WTC11 (cell line): ENCODE results near the gene CAMK1G. TPM values are rescaled to one million over a fixed set of nuclear protein-coding genes. Genes with fewer than 3 reads are reported as not detected.

Source experiments
- ATAC-seq: fragments of 200-7000 bp; cut with Tn5 transposase; 2 replicates; pipeline ENCODE4 v1.10.0; 2021; ENCODE audit warnings: mild to moderate bottlenecking, moderate library complexity
- CTCF ChIA-PET: fragments of 300-600 bp; sonication (Branson Sonifier 250); formaldehyde crosslinking; loops from one replicate; lab custom pipeline; 2021; ENCODE audit warnings: antibody characterized with exemption; lab: Charles Lee
- POLR2A ChIA-PET: fragments of 350-600 bp; sonication (Branson Sonifier 250); formaldehyde crosslinking; loops from one replicate; lab custom pipeline; 2021; ENCODE audit warnings: antibody characterized with exemption; lab: Charles Lee
- DNase-seq: peaks from one replicate; pipeline ENCODE4 v3.0.0; 2021; ENCODE audit warnings: low spot score
- H3K27ac Mint-ChIP-seq: 2 replicates; pipeline ENCODE4 v1.8.0; 2021; ENCODE audit warnings: mixed read lengths
- H3K27me3 Mint-ChIP-seq: 2 replicates; pipeline ENCODE4 v1.8.0; 2021; ENCODE audit warnings: low read depth, mild to moderate bottlenecking, moderate library complexity, mixed read lengths
- H3K36me3 Mint-ChIP-seq: 2 replicates; pipeline ENCODE4 v1.8.0; 2021; ENCODE audit warnings: mixed read lengths
- H3K4me1 Mint-ChIP-seq: 2 replicates; pipeline ENCODE4 v1.8.0; 2022; ENCODE audit warnings: mixed read lengths
- H3K4me3 Mint-ChIP-seq: 2 replicates; pipeline ENCODE4 v1.8.0; 2021; ENCODE audit warnings: mild to moderate bottlenecking, moderate library complexity, mixed read lengths
- H3K9me3 Mint-ChIP-seq: 2 replicates; pipeline ENCODE4 v1.8.0; 2021; ENCODE audit warnings: mixed read lengths
- AFF4 ChIP-seq: sonication (generic); formaldehyde crosslinking; IDR thresholded peaks from 2 replicates; pipeline ENCODE4 v1.8.1; 2023; ENCODE audit warnings: mild to moderate bottlenecking, missing genetic modification reagents, borderline replicate concordance
- ATF6 ChIP-seq: sonication (generic); formaldehyde crosslinking; IDR thresholded peaks from 2 replicates; pipeline ENCODE4 v1.8.1; 2023; ENCODE audit warnings: mild to moderate bottlenecking, missing genetic modification reagents
- EMX1 ChIP-seq: fragments of 250-450 bp; sonication (Bioruptor Pico); IDR thresholded peaks from 2 replicates; pipeline ENCODE4 v1.8.0; 2021; ENCODE audit warnings: mild to moderate bottlenecking
- FOXP4 ChIP-seq: sonication (generic); formaldehyde crosslinking; IDR thresholded peaks from 2 replicates; pipeline ENCODE4 v1.8.0; 2022; ENCODE audit warnings: mild to moderate bottlenecking, missing genetic modification reagents
- JAZF1 ChIP-seq: fragments of 250-450 bp; sonication (Bioruptor Pico); IDR thresholded peaks from 2 replicates; pipeline ENCODE4 v1.9.0; 2021; ENCODE audit warnings: moderate library complexity, mild to moderate bottlenecking, inconsistent platforms
- KAT7 ChIP-seq: sonication (generic); formaldehyde crosslinking; IDR thresholded peaks from 2 replicates; pipeline ENCODE4 v1.8.1; 2023; ENCODE audit warnings: missing genetic modification reagents, mild to moderate bottlenecking, borderline replicate concordance
- MXD4 ChIP-seq: fragments of 250-450 bp; sonication (Bioruptor Pico); IDR thresholded peaks from 2 replicates; pipeline ENCODE4 v1.8.0; 2021; ENCODE audit warnings: mild to moderate bottlenecking, moderate library complexity, borderline replicate concordance
- NFATC4 ChIP-seq: fragments of 250-450 bp; sonication (Bioruptor Pico); IDR thresholded peaks from 2 replicates; pipeline ENCODE4 v1.9.0; 2021; ENCODE audit warnings: mild to moderate bottlenecking
- NR1H2 ChIP-seq: sonication (generic); formaldehyde crosslinking; IDR thresholded peaks from 2 replicates; pipeline ENCODE4 v1.9.0; 2021; ENCODE audit warnings: mild to moderate bottlenecking, moderate library complexity, missing genetic modification reagents
- SOX15 ChIP-seq: fragments of 250-450 bp; sonication (Bioruptor Pico); IDR thresholded peaks from 2 replicates; pipeline ENCODE4 v1.9.0; 2021; ENCODE audit warnings: mild to moderate bottlenecking
- STAT6 ChIP-seq: sonication (generic); formaldehyde crosslinking; conservative IDR thresholded peaks from 2 replicates; pipeline ENCODE4 v1.8.1; 2023; ENCODE audit warnings: mild to moderate bottlenecking, low read depth, missing genetic modification reagents, moderate library complexity
- TEAD1 ChIP-seq: sonication (generic); formaldehyde crosslinking; IDR thresholded peaks from 2 replicates; pipeline ENCODE4 v1.8.0; 2022; ENCODE audit warnings: mild to moderate bottlenecking, missing genetic modification reagents
- TP53 ChIP-seq: sonication (generic); formaldehyde crosslinking; IDR thresholded peaks from 2 replicates; pipeline ENCODE4 v1.8.1; 2023; ENCODE audit warnings: mild to moderate bottlenecking, missing genetic modification reagents
- USF1 ChIP-seq: sonication (generic); formaldehyde crosslinking; IDR thresholded peaks from 2 replicates; pipeline ENCODE4 v1.8.0; 2022; ENCODE audit warnings: mild to moderate bottlenecking, missing genetic modification reagents
- ZMAT4 ChIP-seq: fragments of 250-450 bp; sonication (Bioruptor Pico); IDR thresholded peaks from 2 replicates; pipeline ENCODE4 v1.9.0; 2021; ENCODE audit warnings: mild to moderate bottlenecking
- ZNF121 ChIP-seq: sonication (generic); formaldehyde crosslinking; IDR thresholded peaks from 2 replicates; pipeline ENCODE4 v1.8.0; 2023; ENCODE audit warnings: missing genetic modification reagents
- ZNF219 ChIP-seq: sonication (generic); formaldehyde crosslinking; IDR thresholded peaks from 2 replicates; pipeline ENCODE4 v1.8.0; 2023; ENCODE audit warnings: missing genetic modification reagents, mild to moderate bottlenecking, borderline replicate concordance
- ZNF232 ChIP-seq: sonication (generic); formaldehyde crosslinking; IDR thresholded peaks from 2 replicates; pipeline ENCODE4 v1.8.0; 2022; ENCODE audit warnings: mild to moderate bottlenecking, missing genetic modification reagents
- ZSCAN18 ChIP-seq: fragments of 250-450 bp; sonication (Bioruptor Pico); IDR thresholded peaks from 2 replicates; pipeline ENCODE4 v2.1.2; 2022; ENCODE audit warnings: mild to moderate bottlenecking, moderate library complexity
- total RNA-seq: library from RNA; stranded (reverse); gene quantifications from 3 replicates; pipeline ENCODE4 v1.2.3, GENCODE V29; 2021

CAMK1G gene
- total RNA-seq, 1 experiment from 2014 or later = 0.28 TPM

- TF ChIP-seq STAT6 (no peak), NFATC4 (CRISPR knock-in tag) (no peak), MXD4 (CRISPR knock-in tag) (no peak), EMX1 (CRISPR knock-in tag) (no peak), TEAD1 (CRISPR knock-in tag) (no peak), TP53 (no peak)
Measured at GRCh38 chr1:209536843-209537242, 46.7 kb upstream of the CAMK1G start (continued).

- Mint-ChIP-seq H3K4me1 (peaks cover 25% of the 10 kb centered on the region), H3K27me3 (peaks cover 17% of the 10 kb centered on the region), H3K4me3 (no peak overlapping the region), H3K27ac (no peak overlapping the region), H3K36me3 (no peaks in the 10 kb centered on the region), H3K9me3 (peaks cover 9% of the 10 kb centered on the region)
- POLR2A ChIA-PET = no interaction called here
- DNase-seq = no peak
- TF ChIP-seq USF1 (CRISPR knock-in tag) (no peak), SOX15 (CRISPR knock-in tag) (no peak), ZSCAN18 (CRISPR knock-in tag) (no peak), ATF6 (CRISPR knock-in tag) (no peak), TP53 (no peak), EMX1 (CRISPR knock-in tag) (no peak), AFF4 (CRISPR knock-in tag) (no peak), FOXP4 (CRISPR knock-in tag) (no peak), ZNF232 (CRISPR knock-in tag) (no peak), ZNF121 (CRISPR knock-in tag) (no peak), NR1H2 (CRISPR knock-in tag) (no peak), KAT7 (no peak), ZNF219 (CRISPR knock-in tag) (no peak), ZMAT4 (CRISPR knock-in tag) (no peak), JAZF1 (CRISPR knock-in tag) (no peak)
- CTCF ChIA-PET = interaction anchor here (1.1 to 6.0 kb wide), 6 partner anchors 9 to 104 kb away, joined by 3 to 32 read pairs (median 3); no protein-coding TSS in a partner anchor
- no peak for ATAC-seq
Measured at GRCh38 chr1:209537336-209538114, 46.0 kb upstream of the CAMK1G start.
